HG03460 (cell line): ENCODE results near the gene CASP12.
"Not testable (repeated sequence)": the region's sequence is repeated elsewhere in the genome, so short reads cannot be mapped to it uniquely, and the experiment has no call there.

ENCODE experiments used
- ATAC-seq: cut with Tn5 transposase; IDR thresholded peaks from one replicate; pipeline ENCODE4 v1.9.1; 2021; ENCODE audit not compliant: unreplicated experiment

CASP12 gene

GRCh38 chr11:104897891-104898684, at the start of gene CASP12:
CASP12 (minus strand) TSS chr11:104898460.
- peak; percentile 78 for ATAC-seq

- peak; percentile 97 for ATAC-seq
Observed at GRCh38 chr11:104946907-104947306, 48.6 kb upstream of the CASP12 start.

- ATAC-seq, result no peak
Observed at GRCh38 chr11:104944076-104944475, 45.8 kb upstream of the CASP12 start.

GRCh38 chr11:104943561-104943960, 45.3 kb upstream of the CASP12 start:
- no peak for ATAC-seq

GRCh38 chr11:104934594-104934993, 36.3 kb upstream of the CASP12 start:
- no peak for ATAC-seq

- not testable (repeated sequence) for ATAC-seq
Observed at GRCh38 chr11:104934073-104934472, 35.8 kb upstream of the CASP12 start.

GRCh38 chr11:104928811-104929210, 30.6 kb upstream of the CASP12 start:
- no peak for ATAC-seq

GRCh38 chr11:104926771-104927611, 28.7 kb upstream of the CASP12 start:
- no peak for ATAC-seq

- ATAC-seq, result no peak
Observed at GRCh38 chr11:104925850-104926249, 27.6 kb upstream of the CASP12 start.

GRCh38 chr11:104918113-104918824, 20.0 kb upstream of the CASP12 start:
- no peak for ATAC-seq

- no peak for ATAC-seq
Observed at GRCh38 chr11:104917271-104918112, 19.2 kb upstream of the CASP12 start.

- ATAC-seq, result no peak
Observed at GRCh38 chr11:104916442-104916841, 18.2 kb upstream of the CASP12 start.

GRCh38 chr11:104912102-104912501, 13.8 kb upstream of the CASP12 start:
- ATAC-seq, result no peak

- peak; percentile 6 for ATAC-seq
Observed at GRCh38 chr11:104908186-104908531, 9.9 kb upstream of the CASP12 start.

GRCh38 chr11:104907521-104908185, 9.4 kb upstream of the CASP12 start:
- ATAC-seq, result peak; percentile 96

GRCh38 chr11:104905271-104905670, 7.0 kb upstream of the CASP12 start:
- no peak for ATAC-seq

- ATAC-seq, result no peak
Observed at GRCh38 chr11:104899226-104899625, 966 bp upstream of the CASP12 start.

- ATAC-seq, result no peak
Observed at GRCh38 chr11:104898685-104899013, 389 bp upstream of the CASP12 start.

GRCh38 chr11:104895634-104896033, 2.6 kb downstream of the CASP12 start:
- ATAC-seq, result no peak

GRCh38 chr11:104893876-104894275, 4.4 kb downstream of the CASP12 start:
- ATAC-seq, result no peak
